K562 (cell line): ENCODE data around the gene LY6G6D. TPM values are rescaled to one million over a fixed set of nuclear protein-coding genes. Genes with fewer than 3 reads are reported as not detected.

Source experiments
- BRCA1 ChIP-seq, 2 experiments: fragments of 450-650 bp in 1 of 2; sonication (generic) in 1 of 2; formaldehyde crosslinking in 1 of 2; IDR thresholded peaks; 2 replicates each; pipeline versions ENCODE4 v1.5.0 to v1.6.1; 2017 to 2020; ENCODE audit warnings: mild to moderate bottlenecking in 1 of 2, missing genetic modification reagents in 1 of 2
- EP400 ChIP-seq: fragments of 450-650 bp; IDR thresholded peaks from 2 replicates; pipeline ENCODE4 v1.6.1; 2017; ENCODE audit warnings: antibody characterized with exemption, mild to moderate bottlenecking, moderate library complexity
- ESRRB ChIP-seq: fragments of 250-450 bp; sonication (Bioruptor Pico); IDR thresholded peaks from 2 replicates; pipeline ENCODE4 v1.5.0; 2020; ENCODE audit warnings: mild to moderate bottlenecking, moderate library complexity, borderline replicate concordance
- NCOA2 ChIP-seq, 2 experiments: fragments of 450-650 bp; IDR thresholded peaks; 2 replicates each; pipeline ENCODE4 v1.6.1; 2018; ENCODE audit warnings: mild to moderate bottlenecking in 2 of 2, moderate library complexity in 1 of 2; ENCODE audit not compliant: partially characterized antibody in 2 of 2
- ZNF561 ChIP-seq: fragments of 450-650 bp; formaldehyde crosslinking; conservative IDR thresholded peaks from 2 replicates; pipeline ENCODE4 v1.4.0; 2020; ENCODE audit warnings: mild to moderate bottlenecking, moderate library complexity
- polyA plus RNA-seq, 8 experiments: library from polyadenylated mRNA; depleted of rRNA in 4 of 8; stranded (reverse) in 5 of 8; unstranded in 3 of 8; fragments of >200 nt; fragmentation: Nextera tagmentation in 2 of 8; fragmentation: Illumina TruSeq in 1 of 8; extraction: Ambion mirVana in 2 of 8; extraction: Trizol in 1 of 8; gene quantifications; 2 replicates each; pipeline versions ENCODE4 v1.2.1 to v1.2.3, GENCODE V29; 2011 to 2014; ENCODE audit warnings: inconsistent platforms in 1 of 8, missing spikeins in 1 of 8
- total RNA-seq, 7 experiments: library from RNA; depleted of rRNA in 6 of 7; stranded (reverse); fragments of >200 nt in 6 of 7; fragmentation: Illumina TruSeq in 2 of 7; extraction: Trizol in 2 of 7; gene quantifications; 2 replicates each; pipeline versions ENCODE4 v1.2.1 to v1.2.3, GENCODE V29; 2011 to 2021; ENCODE audit warnings: low replicate concordance in 1 of 7
- TF ChIP-seq, protein P1 (sequence below), 2 experiments: fragments of 450-650 bp; IDR thresholded peaks; 2 replicates each; pipeline ENCODE4 v1.6.1; 2016; ENCODE audit warnings: mild to moderate bottlenecking in 2 of 2, borderline replicate concordance in 1 of 2, low read depth in 1 of 2, moderate library complexity in 1 of 2
- TF ChIP-seq, protein P2 (sequence below): fragments of 250-450 bp; sonication (Bioruptor Pico); IDR thresholded peaks from 2 replicates; pipeline ENCODE4 v1.8.0; 2021; ENCODE audit warnings: moderate library complexity, mild to moderate bottlenecking, inconsistent platforms
- TF ChIP-seq, protein P3 (sequence below): fragments of 250-450 bp; sonication (Bioruptor Pico); IDR thresholded peaks from 2 replicates; pipeline ENCODE4 v1.5.0; 2021
- TF ChIP-seq, protein P4 (sequence below): sonication (generic); formaldehyde crosslinking; IDR thresholded peaks from 2 replicates; pipeline ENCODE4 v1.8.1; 2023; ENCODE audit warnings: mild to moderate bottlenecking, missing genetic modification reagents
- TF ChIP-seq, protein P5 (sequence below): fragments of 450-650 bp; formaldehyde crosslinking; IDR thresholded peaks from 2 replicates; pipeline ENCODE4 v1.4.0; 2022; ENCODE audit warnings: missing genetic modification characterization

LY6G6D gene
- total and polyA plus RNA-seq, 9 of the 15 experiments (the other 6 are each of a cell fraction or from before 2014, with no cell fraction given): 0.30 to 0.38 TPM; not detected in 7

DNA sequence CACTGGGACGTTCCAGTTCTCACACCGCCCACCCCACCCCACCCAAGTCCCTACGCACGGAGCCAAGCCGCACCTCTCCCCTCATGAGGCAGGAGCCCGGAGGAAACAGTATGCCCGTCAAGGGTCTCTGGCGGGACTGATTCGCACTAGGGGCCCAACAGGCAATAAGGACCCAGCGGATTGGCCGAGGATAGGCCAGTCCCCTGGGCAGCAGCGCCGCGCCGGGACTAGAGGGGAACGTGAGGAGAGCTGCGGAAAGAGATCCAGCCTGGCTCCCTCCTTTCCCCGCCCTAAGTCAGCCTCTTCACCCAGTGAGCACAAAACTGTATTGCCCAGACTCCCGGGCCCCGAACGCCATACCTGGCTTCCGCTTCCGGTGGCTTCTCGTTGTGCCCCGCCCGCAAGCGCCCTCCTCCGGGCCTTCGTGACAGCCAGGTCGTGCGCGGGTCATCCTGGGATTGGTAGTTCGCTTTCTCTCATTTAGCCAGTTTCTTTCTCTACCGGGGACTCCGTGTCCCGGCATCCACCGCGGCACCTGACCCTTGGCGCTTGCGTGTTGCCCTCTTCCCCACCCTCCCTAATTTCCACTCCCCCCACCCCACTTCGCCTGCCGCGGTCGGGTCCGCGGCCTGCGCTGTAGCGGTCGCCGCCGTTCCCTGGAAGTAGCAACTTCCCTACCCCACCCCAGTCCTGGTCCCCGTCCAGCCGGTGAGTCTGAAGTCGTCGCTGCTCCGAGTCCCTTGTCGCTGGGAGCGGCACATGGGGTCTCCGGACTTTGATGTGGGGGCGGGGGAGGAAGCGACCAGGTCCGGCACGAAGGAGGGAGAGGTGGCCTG is 49.4 kb upstream of the LY6G6D start, which contains the start of gene CSNK2B (continued):
- TF ChIP-seq, protein P1, sequence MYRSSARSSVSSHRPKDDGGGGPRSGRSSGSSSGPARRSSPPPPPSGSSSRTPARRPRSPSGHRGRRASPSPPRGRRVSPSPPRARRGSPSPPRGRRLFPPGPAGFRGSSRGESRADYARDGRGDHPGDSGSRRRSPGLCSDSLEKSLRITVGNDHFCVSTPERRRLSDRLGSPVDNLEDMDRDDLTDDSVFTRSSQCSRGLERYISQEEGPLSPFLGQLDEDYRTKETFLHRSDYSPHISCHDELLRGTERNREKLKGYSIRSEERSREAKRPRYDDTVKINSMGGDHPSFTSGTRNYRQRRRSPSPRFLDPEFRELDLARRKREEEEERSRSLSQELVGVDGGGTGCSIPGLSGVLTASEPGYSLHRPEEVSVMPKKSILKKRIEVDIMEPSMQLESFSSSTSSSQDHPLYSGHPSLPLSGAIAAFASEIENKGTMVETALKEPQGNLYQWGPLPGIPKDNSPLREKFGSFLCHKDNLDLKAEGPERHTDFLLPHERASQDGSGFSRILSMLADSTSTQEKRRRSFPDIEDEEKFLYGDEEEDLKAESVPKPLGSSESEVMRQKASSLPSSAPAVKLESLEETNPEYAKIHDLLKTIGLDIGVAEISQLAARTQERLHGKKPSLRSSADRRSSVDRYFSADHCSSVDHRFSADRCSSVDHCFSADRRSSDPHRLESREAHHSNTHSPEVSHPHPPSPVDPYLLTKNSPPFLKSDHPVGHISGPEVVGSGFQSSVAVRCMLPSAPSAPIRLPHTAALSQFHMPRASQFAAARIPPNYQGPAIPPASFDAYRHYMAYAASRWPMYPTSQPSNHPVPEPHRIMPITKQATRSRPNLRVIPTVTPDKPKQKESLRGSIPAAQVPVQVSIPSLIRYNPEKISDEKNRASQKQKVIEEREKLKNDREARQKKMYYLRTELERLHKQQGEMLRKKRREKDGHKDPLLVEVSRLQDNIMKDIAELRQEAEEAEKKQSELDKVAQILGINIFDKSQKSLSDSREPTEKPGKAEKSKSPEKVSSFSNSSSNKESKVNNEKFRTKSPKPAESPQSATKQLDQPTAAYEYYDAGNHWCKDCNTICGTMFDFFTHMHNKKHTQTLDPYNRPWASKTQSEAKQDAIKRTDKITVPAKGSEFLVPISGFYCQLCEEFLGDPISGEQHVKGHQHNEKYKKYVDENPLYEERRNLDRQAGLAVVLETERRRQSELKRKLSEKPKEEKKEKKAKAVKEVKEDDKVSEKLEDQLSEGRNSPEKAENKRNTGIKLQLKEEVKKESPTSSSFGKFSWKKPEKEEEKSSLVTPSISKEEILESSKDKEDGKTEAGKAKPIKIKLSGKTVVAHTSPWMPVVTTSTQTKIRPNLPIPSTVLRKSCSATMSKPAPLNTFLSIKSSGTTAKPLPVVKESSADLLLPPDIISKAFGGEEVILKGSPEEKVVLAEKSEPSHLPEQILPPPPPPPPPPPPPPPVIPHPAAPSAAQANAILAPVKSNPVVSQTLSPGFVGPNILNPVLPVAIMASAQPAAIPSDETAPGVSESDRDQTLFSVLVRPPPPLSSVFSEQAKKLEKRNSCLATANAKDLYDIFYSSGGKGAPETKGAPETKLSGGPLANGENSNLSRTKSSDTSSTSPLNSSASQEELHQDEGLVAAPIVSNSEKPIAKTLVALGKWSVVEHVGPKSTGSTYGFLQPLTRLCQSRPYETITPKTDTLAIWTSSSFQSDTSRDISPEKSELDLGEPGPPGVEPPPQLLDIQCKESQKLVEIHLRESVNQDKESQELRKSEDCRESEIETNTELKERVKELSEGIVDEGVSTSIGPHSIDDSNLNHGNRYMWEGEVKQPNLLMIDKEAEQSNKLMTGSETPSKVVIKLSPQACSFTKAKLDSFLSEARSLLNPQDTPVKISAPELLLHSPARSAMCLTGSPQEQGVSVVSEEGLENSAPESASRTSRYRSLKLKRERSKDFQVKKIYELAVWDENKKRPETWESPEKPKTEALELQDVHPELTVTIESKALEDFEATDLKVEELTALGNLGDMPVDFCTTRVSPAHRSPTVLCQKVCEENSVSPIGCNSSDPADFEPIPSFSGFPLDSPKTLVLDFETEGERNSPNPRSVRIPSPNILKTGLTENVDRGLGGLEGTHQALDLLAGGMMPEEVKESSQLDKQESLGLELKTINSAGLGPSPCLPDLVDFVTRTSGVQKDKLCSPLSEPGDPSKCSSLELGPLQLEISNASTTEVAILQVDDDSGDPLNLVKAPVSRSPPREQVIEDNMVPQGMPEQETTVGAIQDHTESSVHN (IDR thresholded peaks at IDR 0.05; ENCODE audit: borderline replicate concordance in 1 of 2, low read depth in 1 of 2): no peak
- TF ChIP-seq ESRRB (0 out of 2 replicates have a peak, but pooled peaks have one; percentile 43), NCOA2 (IDR thresholded peaks at IDR 0.05; ENCODE audit: partially characterized antibody in 2 of 2) (no peak), ZNF561 (CRISPR knock-in tag) (peak; percentile 58; the same call in 1 of the 2 replicates), BRCA1 (IDR thresholded peaks at IDR 0.05) (no peak), BRCA1 (CRISPR knock-in tag; IDR thresholded peaks at IDR 0.05) (no peak), EP400 (no peak)
- TF ChIP-seq, protein P2, sequence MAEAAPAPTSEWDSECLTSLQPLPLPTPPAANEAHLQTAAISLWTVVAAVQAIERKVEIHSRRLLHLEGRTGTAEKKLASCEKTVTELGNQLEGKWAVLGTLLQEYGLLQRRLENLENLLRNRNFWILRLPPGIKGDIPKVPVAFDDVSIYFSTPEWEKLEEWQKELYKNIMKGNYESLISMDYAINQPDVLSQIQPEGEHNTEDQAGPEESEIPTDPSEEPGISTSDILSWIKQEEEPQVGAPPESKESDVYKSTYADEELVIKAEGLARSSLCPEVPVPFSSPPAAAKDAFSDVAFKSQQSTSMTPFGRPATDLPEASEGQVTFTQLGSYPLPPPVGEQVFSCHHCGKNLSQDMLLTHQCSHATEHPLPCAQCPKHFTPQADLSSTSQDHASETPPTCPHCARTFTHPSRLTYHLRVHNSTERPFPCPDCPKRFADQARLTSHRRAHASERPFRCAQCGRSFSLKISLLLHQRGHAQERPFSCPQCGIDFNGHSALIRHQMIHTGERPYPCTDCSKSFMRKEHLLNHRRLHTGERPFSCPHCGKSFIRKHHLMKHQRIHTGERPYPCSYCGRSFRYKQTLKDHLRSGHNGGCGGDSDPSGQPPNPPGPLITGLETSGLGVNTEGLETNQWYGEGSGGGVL (CRISPR knock-in tag): no peak
- TF ChIP-seq, protein P3, sequence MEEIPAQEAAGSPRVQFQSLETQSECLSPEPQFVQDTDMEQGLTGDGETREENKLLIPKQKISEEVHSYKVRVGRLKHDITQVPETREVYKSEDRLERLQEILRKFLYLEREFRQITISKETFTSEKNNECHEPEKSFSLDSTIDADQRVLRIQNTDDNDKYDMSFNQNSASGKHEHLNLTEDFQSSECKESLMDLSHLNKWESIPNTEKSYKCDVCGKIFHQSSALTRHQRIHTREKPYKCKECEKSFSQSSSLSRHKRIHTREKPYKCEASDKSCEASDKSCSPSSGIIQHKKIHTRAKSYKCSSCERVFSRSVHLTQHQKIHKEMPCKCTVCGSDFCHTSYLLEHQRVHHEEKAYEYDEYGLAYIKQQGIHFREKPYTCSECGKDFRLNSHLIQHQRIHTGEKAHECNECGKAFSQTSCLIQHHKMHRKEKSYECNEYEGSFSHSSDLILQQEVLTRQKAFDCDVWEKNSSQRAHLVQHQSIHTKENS (CRISPR knock-in tag): 0 out of 2 replicates have a peak, but pooled peaks have one; percentile 55
- TF ChIP-seq, protein P4, sequence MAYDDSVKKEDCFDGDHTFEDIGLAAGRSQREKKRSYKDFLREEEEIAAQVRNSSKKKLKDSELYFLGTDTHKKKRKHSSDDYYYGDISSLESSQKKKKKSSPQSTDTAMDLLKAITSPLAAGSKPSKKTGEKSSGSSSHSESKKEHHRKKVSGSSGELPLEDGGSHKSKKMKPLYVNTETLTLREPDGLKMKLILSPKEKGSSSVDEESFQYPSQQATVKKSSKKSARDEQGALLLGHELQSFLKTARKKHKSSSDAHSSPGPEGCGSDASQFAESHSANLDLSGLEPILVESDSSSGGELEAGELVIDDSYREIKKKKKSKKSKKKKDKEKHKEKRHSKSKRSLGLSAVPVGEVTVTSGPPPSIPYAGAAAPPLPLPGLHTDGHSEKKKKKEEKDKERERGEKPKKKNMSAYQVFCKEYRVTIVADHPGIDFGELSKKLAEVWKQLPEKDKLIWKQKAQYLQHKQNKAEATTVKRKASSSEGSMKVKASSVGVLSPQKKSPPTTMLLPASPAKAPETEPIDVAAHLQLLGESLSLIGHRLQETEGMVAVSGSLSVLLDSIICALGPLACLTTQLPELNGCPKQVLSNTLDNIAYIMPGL (CRISPR knock-in tag): peak; percentile 79; the same call in 1 of the 2 replicates
- TF ChIP-seq, protein P5, sequence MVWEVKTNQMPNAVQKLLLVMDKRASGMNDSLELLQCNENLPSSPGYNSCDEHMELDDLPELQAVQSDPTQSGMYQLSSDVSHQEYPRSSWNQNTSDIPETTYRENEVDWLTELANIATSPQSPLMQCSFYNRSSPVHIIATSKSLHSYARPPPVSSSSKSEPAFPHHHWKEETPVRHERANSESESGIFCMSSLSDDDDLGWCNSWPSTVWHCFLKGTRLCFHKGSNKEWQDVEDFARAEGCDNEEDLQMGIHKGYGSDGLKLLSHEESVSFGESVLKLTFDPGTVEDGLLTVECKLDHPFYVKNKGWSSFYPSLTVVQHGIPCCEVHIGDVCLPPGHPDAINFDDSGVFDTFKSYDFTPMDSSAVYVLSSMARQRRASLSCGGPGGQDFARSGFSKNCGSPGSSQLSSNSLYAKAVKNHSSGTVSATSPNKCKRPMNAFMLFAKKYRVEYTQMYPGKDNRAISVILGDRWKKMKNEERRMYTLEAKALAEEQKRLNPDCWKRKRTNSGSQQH (CRISPR knock-in tag): peak; percentile 62
